Hippocampal formation (tissue), 2 donors: ENCODE measurements around the gene ST3GAL6.

Experiments
- DNase-seq, 2 donors: peaks; one replicate each; lab custom pipeline; 2025; lab: John Stamatoyannopoulos, UW

ST3GAL6 gene

DNA sequence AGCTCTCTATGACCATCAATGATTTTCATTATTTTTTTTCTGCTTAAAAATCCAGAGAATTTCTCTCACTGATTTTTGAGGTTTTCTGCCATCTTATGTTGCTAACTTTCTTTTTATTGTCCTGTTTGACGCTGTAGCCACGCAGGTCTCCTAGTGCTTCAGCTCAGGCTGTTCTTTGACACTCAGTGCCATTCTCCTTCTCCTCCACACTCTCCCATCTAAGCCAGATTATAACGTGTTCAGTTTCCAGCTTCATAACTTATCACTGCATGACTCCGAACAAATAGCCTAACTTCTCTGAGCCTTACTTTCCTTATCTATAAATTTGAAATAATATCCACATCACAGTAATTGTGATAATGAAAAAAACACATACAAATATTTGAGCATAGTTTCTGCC is 22.8 kb upstream of the ST3GAL6 start:
- no peak for DNase-seq

DNA sequence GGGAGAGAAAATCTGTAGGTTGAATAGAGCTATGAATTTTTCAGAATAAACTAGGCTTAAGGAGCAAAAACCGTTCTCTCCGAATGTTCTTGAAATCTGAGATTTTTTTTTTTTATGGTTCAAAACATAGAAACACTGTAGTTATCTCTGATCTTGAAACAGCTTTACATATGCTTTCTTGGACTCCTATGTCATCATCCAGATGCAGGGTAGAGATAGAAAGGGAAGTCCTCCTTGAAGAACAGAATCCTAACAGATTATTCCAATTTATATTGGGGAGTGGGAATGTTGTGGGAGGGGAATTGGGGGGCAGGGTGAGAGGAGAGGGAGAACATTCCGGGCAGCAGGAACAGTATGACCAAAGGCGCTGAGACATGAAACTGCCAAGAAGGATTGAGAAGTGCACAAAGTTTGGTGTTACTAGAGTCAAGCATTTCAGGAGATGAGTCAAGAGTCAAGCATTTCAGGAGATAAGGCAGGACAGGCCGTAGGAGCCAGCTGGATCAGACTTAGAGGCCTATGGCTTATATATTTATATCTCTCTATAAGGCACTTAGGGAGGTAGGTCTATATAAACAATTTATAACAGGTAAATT is 21.9 kb upstream of the ST3GAL6 start:
- DNase-seq: no peak

DNA sequence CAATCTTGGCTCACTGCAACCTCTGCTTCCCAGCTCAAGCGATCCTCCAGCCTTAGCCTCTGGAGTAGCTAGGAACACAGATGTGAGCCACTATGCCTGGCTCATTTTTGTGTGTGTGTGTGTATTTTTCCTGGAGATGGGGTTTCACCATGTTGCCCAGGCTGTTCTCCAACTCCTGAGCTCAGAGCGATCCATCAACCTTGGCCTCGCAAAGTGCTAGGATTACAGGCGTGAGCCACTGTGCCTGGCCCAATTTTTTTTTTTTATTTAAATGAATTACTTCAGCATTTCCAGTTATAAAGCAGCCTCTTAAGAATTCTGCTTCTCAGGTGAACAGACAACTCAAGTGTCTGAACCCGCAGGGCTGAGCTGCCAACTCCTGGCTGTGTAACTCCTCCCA is 20.1 kb upstream of the ST3GAL6 start:
- no peak for DNase-seq

DNA sequence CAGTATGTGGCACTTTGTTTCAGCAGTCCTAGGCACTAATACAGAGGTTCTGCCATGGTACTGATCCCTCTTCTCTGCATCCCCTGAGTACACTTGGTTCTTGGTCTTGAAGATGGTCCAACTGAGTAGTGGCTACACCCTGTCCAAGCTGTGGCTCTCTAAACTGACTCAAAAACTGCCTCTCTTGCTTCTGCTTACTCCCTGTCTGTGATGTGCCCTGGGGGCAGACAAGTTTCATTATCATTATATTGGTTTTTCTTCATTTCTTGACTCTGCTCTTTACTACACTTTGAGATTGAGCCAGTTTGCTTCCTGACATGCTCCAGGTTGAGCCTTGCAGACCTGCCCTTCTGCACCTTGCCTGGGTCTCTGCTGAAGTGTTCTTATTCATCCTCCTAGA is 18.9 kb upstream of the ST3GAL6 start:
- no peak for DNase-seq

DNA sequence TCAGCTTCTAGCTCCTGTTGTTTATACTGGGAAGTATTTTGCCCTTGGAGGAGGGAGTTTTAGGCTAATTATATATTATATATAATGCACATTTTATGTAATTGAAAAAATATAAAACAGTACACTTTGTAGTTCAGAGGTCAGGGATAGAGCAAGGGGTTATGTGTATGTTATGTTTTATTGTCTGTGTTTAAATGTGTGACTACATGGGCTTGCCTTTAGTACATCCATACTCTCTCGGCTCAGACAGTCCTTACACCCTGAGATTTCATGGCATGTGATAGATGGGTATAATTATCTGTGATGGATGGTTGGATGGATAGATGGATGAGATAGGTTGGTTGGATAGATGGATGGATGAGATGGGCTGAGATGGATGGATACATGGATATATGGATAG is 17.4 kb upstream of the ST3GAL6 start:
- no peak for DNase-seq

DNA sequence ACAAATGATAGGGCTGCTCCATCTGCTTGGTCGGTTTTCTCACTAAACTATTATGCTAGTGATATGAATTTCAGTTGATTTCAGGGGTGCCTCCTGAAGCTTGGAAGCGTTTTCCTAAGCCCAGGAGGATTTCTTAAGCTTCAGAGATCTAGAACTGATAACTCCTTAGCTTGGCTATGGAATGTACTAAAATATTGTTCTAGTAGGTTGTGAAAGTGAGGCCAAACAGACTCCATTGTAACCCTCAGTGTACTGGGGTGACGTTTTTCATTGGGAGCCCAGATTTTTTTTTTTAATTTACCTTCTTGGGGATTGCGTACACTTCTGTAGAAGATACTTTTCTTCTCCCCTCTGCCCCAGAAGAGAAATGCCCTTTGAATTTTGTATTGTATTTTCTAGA is 17.0 kb upstream of the ST3GAL6 start:
- no peak for DNase-seq

DNA sequence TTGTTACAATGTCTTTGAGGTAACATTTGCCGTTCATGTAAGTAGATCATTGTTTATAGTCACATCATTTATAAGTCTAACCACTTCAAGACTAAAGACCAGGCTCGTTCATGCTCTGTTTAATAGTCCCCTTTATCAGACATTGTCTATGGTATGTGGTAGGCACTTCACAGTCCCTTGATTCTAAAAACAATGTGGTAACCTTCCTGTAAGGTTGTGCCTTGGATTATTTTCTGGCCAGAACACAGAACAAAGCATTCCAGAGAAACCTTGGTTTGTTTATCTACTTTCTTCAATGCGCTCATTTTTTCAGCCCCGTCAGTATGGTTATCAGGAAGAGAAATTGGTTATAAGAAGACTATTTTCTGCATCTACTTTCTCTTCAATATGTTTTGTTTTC is 16.3 kb upstream of the ST3GAL6 start:
- no peak for DNase-seq

DNA sequence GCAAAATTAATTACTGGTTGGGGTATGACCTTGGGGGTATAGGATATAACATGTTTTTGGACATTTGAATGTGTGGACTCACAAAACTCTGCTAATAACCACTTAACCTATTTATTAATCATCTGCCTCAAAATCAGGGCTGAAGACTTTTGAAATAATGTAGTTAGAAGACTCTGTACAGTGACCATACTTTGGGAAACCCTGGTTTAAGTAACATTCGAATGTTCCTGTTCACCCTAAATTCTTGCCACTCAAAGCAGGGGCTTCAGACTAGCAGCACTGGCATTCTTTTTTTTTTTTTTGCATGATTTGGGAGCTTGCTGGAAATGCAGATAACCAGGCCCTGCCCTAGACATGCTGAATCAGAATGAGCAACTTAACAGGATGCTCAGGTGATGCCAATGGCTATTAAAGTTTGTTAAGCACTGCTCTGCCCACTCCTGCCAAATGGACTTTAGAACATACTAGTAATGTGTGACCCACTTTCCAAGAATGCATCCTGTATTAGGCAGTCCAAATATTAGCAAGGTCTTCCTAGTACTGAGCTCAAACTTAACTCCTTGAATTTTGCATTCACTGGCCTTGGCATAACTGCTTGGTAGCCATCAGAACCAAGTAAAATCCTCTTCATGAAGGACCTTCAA is 12.7 kb upstream of the ST3GAL6 start:
- DNase-seq: no peak

DNA sequence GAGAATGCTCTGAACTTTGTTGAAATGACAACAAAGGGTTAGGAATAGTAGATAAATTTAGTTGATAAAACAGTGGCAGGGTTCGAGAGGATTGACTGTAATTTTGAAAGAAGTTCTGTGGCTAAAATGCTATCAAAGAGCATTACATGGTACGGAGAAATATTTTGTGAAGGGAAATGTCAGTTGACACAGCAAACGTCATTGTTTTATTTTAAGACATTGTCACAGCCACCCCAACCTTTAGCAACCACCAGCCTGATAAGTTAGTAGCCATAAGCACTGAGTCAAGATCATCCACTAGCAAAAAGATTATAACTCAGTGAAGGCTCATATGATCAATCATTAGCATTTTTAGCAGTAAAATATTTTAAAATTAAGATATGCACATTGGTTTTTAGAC is 8.7 kb upstream of the ST3GAL6 start:
- no peak for DNase-seq

DNA sequence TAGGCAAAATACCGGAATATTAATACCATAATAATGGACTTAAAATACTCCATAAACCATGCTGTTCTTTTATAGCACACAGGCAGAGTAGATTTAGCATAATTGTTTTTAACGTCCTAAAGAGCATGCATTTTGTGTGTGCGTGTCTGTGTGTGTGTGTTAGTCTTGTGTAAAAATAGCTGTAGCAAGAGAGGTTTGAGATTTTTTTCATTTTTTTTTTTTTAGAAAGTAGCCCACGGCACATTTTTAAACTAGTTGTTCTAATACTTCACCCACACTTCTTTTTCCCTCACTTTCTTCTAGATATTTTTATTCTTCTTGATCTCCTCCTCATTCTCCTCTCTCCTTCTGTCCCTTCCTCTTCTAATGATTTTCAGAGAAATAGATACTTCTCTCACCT is 7.5 kb upstream of the ST3GAL6 start:
- no peak for DNase-seq

DNA sequence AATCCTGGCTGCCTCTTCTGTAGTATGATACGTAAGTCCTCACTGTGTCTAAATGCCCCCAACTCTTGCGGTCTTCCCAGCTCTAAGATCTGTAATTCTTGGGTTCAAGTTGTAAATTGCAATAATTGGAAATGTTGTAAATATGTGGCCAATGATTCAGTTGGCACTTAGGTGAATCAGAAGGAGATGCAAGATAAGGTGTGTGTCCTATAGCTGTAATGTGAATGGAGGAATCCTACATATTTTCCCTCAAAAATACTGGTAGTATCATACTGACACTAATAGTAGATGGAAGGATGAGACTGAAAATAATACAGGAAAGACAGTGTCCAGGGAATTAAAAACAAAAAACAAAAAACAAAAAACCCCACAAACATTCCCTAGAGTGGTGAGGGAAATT is 3.5 kb upstream of the ST3GAL6 start:
- DNase-seq: no peak

DNA sequence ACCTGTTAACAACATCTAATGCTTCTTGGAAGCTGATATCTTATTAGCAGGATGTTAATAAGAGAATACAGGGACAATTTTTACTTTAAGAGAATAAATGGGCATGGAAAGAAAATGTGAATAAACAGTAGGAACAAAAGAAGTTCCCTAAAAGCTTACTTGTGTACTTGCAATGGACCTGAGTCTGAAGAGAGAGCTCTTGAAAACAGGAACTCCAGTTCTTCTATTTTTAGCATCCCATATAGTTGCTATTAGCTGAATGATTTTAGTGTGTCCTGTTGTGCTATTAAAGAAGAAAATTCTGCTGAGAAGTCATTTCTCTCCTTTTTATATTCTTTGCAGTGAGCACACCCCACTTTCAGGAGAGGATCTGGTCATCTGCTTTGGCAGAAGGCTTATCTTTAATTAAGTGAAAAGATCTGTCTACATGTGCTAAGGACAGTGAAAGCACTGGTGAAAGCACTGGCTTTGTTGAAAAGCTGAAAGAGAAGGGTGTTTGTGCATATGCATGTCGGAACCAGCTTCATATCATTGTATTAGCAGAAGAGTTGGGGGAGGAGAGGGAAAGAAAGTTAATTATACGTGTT is 1.4 kb upstream of the ST3GAL6 start:
- no peak for DNase-seq

DNA sequence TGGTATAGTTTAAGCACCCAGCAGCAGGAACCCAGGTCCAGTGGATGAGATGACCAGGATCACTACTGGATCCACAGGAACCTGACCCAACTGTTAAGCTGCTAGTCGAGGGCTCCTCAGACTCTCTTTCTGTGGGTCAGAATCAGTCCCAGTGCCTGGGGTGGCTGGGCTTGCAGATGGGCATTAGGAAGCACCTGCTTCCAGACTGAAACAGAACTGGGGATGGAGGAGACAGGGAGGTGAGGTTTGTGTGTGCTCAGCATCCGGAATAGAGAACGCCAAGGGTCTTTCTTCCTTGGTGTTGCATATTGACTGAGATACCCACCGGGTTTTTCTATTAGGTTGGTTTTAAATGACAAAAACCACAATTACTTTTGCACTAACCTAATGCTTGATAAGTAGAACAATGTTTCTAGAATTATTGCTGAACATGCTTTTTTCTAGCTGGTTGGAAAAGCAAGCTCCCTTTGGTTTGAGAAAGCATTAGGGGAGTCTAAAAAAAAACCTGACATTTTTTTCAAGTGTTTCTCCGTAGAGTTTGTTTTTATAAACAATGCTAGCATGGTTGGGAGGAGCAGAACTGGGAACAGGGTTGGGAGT is 779 bp downstream of the ST3GAL6 start:
- DNase-seq: no peak

DNA sequence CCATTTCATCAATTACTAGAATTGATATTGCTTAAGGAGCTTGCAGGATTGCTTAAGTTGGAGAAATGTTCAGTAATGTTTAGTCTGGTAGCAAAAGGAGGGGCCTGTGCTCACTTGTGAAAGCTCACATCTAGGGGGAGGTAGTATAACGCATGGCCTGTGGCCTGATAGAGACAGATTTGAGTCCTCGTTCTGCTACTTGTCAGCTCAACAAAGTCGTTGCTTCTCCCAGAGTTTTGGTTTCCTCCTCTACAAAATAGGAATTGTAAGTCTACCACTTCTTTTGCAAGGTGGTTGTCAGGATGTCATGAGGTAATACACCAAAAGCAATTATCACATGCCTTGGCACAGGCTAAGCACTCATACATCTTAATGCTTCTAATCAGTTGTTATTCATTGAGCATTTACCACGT is 1.3 kb downstream of the ST3GAL6 start:
- no peak for DNase-seq

DNA sequence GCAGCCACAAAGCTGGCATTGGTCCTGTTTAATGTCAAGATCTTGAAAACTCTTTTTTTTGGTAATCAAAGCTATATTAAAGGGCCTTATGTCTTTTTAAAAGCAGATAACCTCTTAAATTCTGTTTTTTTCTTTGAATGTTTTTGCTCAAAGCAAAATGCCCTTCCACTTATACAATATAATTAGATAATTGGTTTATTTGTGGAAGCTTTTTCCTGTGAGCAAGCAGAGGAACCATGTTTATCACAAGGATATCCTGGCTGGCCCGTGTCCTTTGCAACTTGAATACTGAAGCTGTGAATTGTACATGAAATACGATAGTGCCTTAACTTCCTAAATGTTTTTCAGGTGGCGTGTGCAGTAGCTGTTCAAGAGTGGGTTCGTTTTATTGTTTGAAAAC is 2.6 kb downstream of the ST3GAL6 start:
- no peak for DNase-seq

DNA sequence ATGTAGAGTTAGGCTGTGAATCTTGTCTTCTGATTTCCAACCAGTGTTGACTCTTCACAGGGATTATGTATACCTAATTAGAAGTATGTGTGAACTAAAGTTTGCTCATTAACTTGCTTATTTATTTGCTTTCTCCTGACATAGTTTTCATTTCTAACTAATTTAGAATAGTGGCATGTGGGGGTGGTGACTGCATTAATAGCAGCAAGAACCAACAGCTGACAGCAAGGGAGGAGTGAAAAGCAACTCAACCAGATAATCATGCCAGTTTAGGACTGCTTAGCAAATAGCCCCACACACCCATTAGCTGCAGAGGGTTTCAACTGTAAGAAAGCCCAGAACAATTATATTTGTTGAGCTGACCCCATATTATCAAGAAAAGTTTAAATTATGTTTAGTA is 3.8 kb downstream of the ST3GAL6 start:
- DNase-seq: no peak

DNA sequence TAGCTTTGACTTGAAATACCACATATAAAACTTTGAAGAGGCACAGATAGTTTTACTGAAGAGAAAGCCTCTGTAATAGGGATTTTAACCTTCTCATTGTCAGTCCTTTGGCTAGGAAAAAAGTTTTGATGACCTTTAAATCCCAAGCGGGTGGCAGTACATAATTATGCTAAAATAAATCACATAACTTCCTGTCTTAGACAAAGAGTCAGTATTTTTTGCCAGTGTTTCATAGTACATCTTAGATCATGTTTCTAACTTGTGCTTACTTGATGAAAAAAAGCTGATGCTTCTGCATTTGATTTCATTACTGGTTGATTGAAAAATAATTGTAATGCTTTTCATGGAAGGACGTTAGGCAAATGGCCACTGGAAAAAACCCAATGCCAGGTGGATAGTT is 5.8 kb downstream of the ST3GAL6 start:
- no peak for DNase-seq

DNA sequence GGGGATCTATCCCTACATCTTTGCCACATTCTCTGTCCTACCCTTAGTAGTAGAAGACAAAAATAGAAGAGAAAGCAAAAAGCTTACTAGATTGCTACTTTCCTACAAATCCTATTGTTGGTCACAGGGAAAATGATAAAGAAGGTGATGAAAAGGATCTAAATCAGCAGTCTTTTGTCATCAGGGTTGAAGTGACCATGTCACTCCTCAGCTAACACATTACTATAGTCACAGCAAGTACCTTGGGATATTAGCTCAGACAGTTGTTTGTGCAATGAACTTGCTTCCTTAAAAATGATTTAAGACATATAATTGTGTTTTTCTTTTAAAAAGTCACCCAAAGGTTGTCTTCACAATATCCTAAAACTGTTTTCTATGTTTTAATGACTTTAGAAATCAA is 6.3 kb downstream of the ST3GAL6 start:
- DNase-seq: no peak

DNA sequence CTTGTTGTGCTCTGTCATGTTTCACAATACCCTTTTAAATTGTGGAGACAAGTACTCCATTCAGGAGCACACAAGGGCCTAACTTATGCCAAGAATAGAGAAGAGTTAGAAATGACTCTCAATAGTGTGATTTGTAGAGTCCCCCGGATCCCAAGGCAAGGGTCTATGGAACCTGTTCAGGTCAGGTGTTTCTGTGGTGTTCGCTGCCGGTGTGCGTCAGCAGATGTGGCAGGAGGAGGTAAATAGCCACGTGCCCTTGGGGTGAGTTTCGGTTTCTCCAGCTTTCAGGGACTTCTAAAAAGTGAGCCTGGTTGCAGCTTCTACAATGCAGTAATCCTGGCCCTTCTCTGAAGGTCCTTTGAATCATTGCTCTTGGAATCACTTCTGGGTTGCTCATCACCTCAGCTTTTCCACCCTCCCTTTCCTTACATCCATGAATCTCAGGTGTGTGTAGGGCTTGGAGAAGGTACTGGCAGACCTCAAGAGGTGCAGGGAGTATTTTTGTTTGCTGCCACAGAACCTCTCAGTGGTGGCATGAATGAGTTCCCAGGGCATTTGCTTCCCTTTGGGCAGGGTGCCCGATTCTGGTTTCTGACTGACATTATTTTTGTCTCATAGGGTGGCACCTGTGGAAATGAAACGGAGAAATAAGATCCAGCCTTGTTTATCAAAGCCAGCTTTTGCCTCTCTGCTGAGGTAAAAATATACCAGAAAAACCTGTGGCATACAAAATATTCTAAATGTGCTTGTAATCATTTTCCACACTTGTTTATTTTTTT is 7.3 kb downstream of the ST3GAL6 start:
- DNase-seq: peak; percentile 23 to 87

DNA sequence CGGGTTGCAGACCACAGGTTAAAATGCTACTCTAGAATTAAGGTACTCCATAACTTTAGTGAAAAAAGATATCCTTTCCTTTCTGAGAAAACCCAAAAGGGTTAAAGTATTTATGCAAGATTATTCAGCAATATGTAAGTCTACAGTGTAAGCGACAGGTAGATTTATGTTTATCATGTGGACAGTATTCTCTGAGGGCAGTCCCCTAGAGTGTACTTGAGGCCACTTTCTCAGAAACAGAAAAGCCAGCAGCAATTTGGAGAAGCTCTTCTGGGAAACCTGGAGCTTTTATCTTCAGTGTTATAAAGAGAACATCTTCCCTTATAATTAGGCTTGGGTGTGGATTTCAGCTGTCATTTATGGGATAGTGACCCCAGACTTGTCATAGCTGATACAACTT is 8.9 kb downstream of the ST3GAL6 start:
- no peak for DNase-seq

DNA sequence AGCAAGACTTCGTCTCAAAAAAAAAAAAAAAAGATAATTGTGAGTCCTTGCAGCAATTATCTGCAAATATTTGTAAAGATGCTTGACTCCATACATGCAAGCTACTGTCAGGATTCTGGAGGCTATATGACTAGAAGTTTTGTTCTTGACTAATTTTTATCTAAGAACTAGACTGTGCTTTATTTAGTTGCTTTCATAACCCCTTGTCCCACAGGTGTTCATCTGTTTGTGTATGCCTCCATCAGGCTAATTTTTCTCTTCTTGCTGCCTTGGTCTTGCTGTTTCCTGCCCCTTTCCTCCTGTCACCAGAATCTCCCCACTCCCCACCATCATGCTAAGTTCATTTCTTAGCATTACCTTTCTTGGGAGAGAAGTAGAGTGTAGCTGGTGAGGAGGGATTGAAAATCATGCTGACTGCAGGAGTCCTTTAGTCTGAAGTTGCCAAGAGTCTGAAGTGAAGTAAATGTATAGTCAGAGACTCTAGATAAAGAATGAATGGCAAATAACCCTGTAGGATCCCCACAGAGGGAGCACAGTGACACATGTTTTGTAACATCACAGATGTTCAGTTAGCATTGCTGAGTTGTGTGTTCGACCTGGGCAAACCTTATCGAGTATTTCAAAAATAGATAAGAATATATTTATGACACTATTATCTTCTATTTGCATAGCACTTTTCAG is 12.5 kb downstream of the ST3GAL6 start:
- no peak for DNase-seq

DNA sequence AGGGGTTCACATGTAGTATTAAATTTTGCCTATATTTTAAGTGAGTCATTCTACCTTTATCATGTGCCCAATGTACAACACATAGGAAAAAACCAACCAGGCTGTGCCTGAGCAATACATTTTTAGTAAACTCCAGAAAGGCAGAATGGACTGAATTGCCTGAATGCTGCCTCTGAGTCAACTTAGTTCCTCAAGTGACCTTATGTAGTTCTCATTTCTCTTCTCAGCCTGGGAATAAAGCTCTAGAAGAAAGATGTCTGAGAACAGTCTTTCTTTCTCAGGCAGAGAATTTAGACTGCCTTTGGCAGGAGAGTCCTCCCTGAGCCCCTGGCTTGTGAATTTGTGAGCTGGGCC is 13.0 kb downstream of the ST3GAL6 start:
- no peak for DNase-seq
